T-helper 9 cell (primary cell): ENCODE data around the gene SRP9.
"Not testable (repeated sequence)": the region's sequence is repeated elsewhere in the genome, so short reads cannot be mapped to it uniquely, and the experiment has no call there.

Experiments
- DNase-seq: peaks from one replicate; pipeline ENCODE4 v3.0.0-alpha.2; 2020

The SRP9 gene

GRCh38 chr1:225817611-225818061 is 40.0 kb downstream of the SRP9 start:
- no peak for DNase-seq

- no peak for DNase-seq
Measured at GRCh38 chr1:225818229-225818628, 40.6 kb downstream of the SRP9 start.

GRCh38 chr1:225819346-225820192 is 41.9 kb downstream of the SRP9 start:
- DNase-seq, result no peak

- DNase-seq, result no peak
Measured at GRCh38 chr1:225820522-225821120, 43.0 kb downstream of the SRP9 start.

- DNase-seq, result no peak
Measured at GRCh38 chr1:225822655-225823403, 45.2 kb downstream of the SRP9 start.

GRCh38 chr1:225823811-225824261 is 46.2 kb downstream of the SRP9 start:
- DNase-seq, result no peak

- no peak for DNase-seq
Measured at GRCh38 chr1:225824533-225824941, 46.9 kb downstream of the SRP9 start.

GRCh38 chr1:225825078-225825477 is 47.5 kb downstream of the SRP9 start:
- DNase-seq, result no peak

- DNase-seq, result no peak
Measured at GRCh38 chr1:225825607-225826007, 48.0 kb downstream of the SRP9 start.

- no peak for DNase-seq
Measured at GRCh38 chr1:225827076-225827475, 49.5 kb downstream of the SRP9 start.

GRCh38 chr1:225828706-225829345 is 51.2 kb downstream of the SRP9 start:
- no peak for DNase-seq

- DNase-seq, result no peak
Measured at GRCh38 chr1:225830841-225831240, 53.2 kb downstream of the SRP9 start.

GRCh38 chr1:225834417-225835329 is 57.0 kb downstream of the SRP9 start:
- no peak for DNase-seq

- DNase-seq, result no peak
Measured at GRCh38 chr1:225835856-225836255, 58.2 kb downstream of the SRP9 start.

GRCh38 chr1:225836296-225836695 is 58.7 kb downstream of the SRP9 start:
- DNase-seq, result not testable (repeated sequence)

GRCh38 chr1:225838793-225839192 is 61.2 kb downstream of the SRP9 start:
- no peak for DNase-seq
